HL-60 (cell line): ENCODE measurements around the gene SRPK2.

Experiments used
- CTCF ChIP-seq: IDR thresholded peaks from one replicate; pipeline ENCODE4 v1.5.1; 2011; ENCODE audit warnings: low read length, control low read depth, inconsistent platforms; ENCODE audit not compliant: insufficient read depth
- POLR2AphosphoS5 ChIP-seq: IDR thresholded peaks from 2 replicates; pipeline ENCODE4 v1.6.1; 2012; ENCODE audit warnings: low read depth
- REST ChIP-seq: IDR thresholded peaks from 2 replicates; pipeline ENCODE4 v1.6.1; 2012; ENCODE audit warnings: low read depth; ENCODE audit not compliant: insufficient replicate concordance

- no peak for TF ChIP-seq CTCF
- TF ChIP-seq POLR2AphosphoS5 = no peak
- TF ChIP-seq REST = no peak
Measured at GRCh38 chr7:105188201-105188600, 200.5 kb downstream of the SRPK2 start.
